HG03025 (cell line): Measurements from ENCODE around the gene CABP7.

Experiments used
- ATAC-seq: cut with Tn5 transposase; IDR thresholded peaks from one replicate; pipeline ENCODE4 v1.9.1; 2021; ENCODE audit warnings: mild to moderate bottlenecking, moderate library complexity; ENCODE audit not compliant: unreplicated experiment, low FRiP score

CABP7 gene

GRCh38 chr22:29768052-29768693 is 48.4 kb downstream of the CABP7 start:
- no peak for ATAC-seq

DNA sequence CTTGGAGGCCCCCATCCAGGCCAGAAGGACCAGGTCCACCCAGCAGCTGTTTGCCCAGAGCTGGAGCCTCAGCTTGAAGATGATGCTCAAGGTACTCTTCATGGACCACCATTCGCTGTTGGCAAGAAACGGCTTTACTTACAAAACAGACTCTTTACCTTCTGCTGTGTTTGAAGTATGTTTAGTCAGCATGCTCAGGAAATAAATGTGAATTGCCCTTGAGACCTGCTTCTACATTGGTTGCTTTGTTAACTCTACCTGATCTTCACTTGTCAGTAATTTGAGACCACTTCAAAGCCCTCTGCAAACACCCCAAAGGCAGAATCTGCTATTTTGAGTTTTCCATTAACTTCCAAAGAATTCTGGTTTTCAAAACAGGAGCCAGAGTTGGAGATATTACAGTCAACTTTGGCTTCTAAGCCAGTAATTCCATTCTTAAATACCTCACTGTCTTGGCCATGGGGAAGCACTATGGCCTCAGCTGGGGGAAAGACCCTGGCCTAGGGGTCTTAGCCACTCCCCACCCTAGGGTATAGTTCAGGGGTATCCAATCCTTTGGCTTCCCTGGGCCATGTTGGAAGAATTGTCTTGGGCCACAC is 50.0 kb downstream of the CABP7 start:
- ATAC-seq, result no peak

DNA sequence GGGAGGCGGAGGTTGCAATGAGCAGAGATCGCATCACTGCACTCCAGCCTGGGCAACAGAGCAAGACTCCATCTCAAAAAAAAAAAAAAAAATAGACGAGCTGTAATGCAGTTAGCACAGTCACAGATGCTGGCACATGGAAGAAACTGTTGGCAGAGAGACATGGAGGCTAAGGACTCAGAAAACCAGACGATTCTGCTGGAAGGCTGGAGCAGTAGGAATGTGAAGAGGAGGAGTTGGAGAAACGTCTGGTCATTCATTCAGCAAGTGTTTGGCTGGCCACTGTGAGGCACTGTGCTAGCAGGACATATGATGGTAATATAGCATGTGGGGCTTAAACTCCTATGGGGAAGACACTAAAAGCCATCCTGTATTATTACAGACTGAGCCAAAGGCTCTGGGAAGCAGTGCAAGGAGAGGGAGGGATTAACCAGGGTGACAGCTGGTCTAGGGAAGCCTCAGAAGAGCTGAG is 52.4 kb downstream of the CABP7 start:
- ATAC-seq, result no peak

DNA sequence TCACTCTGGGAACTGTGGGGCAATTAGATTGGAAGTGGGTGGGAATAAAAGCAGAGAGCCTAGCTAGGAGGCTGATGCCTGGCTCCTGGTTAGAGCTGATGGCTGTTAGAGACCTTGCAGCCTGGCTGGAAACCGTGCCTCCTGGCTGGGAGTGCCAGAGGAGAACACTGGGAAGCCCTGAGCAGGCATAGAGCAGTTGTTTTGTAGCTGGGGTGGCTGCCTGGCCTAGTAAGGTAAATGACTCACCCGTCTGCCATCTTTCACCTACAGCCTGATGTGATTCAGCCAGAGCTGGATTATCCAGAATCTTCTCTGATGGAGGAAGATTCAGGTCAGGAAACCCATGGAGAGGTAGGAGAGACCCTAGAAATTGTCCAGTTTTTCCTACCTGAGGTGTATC is 53.4 kb downstream of the CABP7 start:
- ATAC-seq, result no peak

DNA sequence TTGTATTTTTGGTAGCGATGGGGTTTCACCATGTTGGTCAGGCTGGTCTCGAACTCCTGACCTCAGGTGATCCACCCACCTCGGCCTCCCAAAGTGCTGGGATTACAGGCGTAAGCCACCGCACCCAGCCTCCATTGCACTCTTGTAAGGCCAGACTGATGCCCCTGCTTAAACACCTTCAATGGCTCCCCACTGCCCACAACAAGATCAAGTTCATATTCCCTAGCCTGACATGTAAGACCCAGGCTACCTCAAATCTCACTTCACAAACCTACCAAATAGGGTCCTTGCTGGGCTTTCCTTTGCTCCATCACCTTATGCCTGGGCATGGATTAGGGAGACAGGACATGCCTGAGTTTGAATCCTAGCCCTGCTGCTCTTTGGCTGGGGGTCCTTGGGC is 60.4 kb downstream of the CABP7 start:
- no peak for ATAC-seq

DNA sequence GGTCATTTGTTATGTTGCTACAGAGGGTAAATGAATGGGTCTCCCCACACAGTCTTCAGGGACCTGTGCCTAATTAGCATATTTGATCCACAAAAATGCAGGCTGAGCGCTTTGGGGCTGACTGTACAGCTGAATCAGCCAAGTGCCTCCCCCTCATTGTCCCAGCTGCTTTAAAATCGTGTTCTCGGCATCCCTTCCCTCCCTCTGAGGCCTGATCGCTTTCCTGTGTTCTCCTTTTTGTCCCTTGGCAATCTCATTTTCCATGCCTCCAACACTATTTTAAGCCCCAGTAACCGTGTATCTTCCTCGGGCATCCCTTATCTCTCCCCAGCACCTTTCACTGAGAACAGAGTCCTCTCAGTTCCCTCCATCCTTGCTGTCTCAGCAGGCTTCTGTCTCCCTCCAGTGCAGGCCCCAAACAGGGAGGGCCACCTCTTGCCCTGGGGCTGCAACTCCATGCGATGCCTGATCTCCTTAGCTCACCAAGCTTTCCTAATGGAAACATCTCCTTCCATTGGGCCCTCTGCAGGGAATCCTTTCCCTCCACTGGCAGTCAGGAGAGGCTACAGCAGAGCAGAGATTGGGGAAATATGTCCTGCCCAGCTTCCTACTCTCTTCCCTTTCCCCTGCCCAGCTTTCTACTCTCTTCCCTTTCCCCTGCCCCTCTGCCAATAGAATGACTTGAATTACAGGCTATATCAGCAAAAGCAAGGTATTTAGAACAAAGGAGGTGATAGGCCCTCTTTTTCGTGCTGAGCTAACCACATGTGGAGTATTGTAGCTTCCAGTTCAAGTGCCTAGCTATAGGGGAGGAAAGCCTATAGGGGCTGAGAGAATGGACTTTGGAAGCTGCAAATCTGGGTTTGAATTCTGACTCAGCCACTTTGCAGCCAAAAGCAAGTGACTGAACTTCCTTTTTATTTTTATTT is 61.2 kb downstream of the CABP7 start:
- ATAC-seq, result no peak
